HG03159 (cell line): ENCODE data around the gene SLC31A1.
A peak's percentile ranks its signal among the peaks of the same experiment; 100 is the strongest.

Experiments used
- ATAC-seq: cut with Tn5 transposase; IDR thresholded peaks from one replicate; pipeline ENCODE4 v1.9.1; 2021; ENCODE audit warnings: mild to moderate bottlenecking, moderate library complexity; ENCODE audit not compliant: unreplicated experiment

Gene SLC31A1

DNA sequence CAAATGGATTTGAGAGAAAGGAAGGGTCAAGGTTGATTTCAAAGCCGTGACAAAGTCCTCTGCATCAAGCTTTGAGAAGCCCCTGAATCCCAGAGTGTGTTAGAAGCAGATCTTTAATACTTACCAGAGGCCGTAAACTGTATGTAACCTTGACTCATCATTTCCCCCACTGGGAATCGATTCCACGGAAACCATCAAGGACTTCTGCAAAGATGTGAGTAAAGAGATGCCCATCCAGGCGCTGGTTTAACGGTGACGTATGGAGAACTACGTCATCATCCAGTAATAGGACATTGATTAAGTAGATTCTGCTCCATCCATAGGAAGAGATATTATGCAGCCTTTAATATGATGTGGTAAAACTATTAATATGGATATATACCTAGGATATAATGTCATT lies 80.2 kb downstream of the SLC31A1 start:
- ATAC-seq, result no peak

DNA sequence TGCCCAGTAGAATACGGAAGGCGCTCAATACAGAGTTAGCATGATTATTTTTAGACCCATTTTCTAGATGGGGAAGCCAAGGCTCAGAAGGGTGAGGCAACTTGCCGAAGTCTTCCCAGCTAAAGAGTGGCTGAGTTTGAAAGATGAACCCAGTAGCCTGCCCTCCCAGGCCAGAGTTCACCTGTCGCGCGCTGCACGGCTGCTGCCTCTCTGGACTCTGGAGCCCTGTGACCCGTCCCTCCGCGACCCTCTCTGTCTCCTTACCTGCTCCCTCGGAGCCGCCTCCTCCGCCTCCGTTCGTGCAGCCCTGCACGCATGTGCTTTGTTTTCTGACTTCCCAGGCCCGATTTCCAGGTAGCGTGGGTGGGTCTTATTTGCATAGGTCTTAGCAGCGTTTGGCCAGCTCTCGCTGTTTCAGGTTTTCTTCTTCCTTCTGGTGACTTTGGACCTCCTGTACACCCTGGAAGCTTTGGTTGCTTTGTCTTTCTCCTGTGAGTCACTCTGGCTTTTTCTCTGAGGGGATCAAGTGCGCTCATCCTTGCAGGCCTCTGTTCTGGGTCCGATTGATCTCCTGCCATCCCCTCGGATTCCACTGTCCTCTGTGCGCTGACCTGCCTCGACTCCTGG lies 81.6 kb downstream of the SLC31A1 start, which contains the start of gene RNF183:
RNF183 (minus strand) TSS at position 585 of the 627 bp plus-strand sequence. CDS start 5,192 bp downstream, outside the sequence.
- ATAC-seq, result no peak

DNA sequence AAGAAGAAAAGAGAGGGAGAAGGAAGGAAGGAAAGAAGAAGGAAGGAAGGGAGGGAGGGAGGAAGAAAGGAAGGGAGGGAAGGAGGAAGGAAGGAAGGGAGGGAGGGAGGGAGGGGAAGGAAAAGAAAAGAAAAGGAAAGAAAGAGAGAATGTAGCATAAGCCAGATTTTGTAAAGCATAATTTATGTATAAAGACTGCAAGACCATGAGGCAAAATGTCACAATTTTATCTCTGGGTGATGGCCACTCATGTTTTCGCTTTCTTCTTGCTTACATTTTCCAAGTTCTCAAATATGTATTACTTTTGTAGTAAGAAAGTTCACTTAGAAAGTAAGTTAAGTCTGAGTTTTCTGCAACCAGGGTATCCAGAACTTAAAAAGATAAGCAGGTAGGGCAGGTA lies 85.2 kb downstream of the SLC31A1 start:
- no peak for ATAC-seq

DNA sequence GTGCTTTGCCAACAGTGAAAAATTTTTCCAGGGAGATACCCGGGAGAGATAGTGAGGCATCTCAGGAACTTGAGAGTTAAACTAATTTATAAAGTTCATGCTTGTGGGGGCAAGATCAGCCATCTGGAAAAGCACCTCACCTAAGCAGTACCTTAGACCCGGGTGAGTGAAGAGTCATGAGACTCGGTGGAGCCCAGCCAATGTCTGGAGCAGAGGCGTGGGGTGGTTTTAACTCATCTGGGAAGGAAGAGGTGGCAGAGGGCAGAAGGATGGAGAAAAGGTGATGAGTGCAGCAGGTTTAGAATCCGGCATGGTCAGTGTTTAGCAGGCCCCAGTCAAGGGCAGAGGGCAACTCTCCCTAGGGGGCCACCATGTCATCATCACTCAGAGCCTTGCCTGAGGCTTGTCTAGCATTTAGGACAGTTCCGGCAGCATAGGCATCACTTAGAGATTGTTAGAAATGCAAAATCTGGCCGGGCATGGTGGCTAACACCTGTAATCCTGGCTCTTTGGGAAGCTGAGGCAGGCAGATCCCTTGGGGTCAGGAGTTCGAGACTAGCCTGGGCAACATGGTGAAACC lies 86.1 kb downstream of the SLC31A1 start:
- ATAC-seq, result no peak

DNA sequence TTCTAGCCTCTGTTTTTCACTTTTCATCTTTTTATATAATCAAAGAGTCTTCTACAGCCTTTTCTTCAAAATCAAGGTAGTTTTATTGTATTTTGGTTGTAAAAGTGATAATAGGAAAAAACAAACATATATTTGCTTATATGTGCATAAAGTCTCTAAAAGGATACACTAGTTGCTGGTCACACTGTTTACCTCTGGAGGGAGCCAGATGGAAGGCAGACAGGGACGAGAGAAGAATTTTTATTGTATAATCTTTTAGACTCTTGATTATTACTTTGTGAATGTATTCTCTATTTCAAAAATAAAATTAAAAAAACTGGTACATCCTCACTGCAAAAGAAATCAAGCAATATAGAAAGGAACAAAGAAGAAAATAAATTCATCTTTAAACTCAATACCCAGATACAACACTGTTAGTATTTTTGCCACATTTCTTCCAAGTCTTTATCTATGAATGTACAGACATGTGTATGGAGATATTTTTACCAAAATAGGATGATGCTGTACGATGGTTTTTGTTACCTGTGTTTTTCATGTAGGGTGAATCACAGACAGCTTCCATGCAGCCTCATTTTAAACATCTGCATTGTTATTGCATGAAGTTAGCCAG lies 88.0 kb downstream of the SLC31A1 start:
- peak; percentile 56 for ATAC-seq

DNA sequence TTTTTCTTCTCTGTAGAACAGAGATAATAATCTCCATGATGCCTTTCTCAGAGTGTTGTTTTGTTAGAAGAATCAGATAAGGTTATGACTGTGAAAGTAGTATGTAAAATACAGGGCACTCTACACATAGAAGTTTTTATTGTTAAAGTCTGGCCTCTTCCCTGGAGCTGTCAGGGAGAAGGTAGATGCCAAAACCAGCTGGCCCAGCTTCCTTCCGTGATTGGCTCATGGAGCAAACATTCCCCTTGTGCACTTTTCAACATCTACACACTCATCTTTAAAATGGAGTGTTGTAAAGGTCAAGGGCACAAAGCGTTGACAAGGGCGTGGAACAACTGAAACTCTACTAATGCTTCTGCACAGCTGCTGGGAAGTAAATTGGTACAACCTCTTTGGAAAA lies 89.2 kb downstream of the SLC31A1 start:
- no peak for ATAC-seq

DNA sequence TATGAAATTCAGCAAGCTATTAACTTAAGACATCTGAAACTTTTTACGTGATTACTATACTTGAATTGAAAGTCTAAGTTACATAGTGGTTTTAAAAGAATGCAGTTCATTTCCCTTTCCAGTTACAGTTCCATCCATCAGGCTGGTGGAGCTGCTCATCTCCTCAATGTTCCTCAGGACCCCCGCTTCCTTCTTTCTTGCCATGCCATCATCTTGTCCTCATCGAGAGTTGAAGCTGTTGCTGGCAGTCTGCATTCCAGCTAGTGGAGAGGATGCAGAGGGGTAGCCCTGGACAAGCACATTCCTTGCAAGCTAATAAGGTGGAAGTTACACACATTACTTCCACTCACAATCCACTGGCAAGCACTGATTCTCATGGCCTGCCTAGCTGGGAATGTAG lies 90.6 kb downstream of the SLC31A1 start:
- ATAC-seq, result no peak

DNA sequence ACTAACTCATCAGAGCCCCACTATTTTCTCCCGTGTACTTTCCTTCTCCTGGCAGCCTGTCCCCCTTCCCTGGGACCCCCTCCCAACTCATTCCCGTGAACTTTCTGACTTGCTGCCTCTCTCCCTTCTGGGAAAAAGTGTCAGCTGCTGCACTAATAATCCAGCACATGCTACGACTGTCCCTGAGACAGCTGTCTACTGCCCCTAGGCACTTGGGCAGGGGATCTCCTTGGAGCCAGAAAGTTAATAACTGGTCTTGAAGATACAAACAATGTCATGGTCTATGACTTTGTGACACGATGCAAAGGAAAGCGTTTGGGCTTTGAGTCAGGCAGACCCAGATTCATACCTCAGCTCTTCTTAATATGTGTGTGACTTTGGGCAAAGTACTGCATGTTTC lies 91.9 kb downstream of the SLC31A1 start:
- no peak for ATAC-seq
